Common myeloid progenitor, CD34-positive (primary cell): ENCODE data around the gene GYS1.

Source experiments
- CTCF ChIA-PET: fragments of 350-600 bp; sonication (Branson Sonifier 250); formaldehyde crosslinking; loops from one replicate; lab custom pipeline; 2021; ENCODE audit warnings: antibody characterized with exemption; lab: Charles Lee
- POLR2A ChIA-PET: fragments of 350-600 bp; sonication (Branson Sonifier 250); formaldehyde crosslinking; loops from one replicate; lab custom pipeline; 2021; ENCODE audit warnings: antibody characterized with exemption; lab: Charles Lee
- DNase-seq, 3 donors: peaks; one replicate each; pipeline versions ENCODE4 v3.0.0 to v3.0.0-alpha.2; 2013
- H3K27ac ChIP-seq, 2 experiments: 1 replicate in 1 of 2; 2 replicates in 1 of 2; pipeline ENCODE4 v1.7.0; 2013; ENCODE audit warnings: inconsistent platforms in 2 of 2, low read length in 2 of 2, mild to moderate bottlenecking in 2 of 2, low read depth in 1 of 2, moderate library complexity in 1 of 2; ENCODE audit not compliant: severe bottlenecking in 2 of 2, insufficient read depth in 1 of 2, poor library complexity in 1 of 2
- H3K27me3 ChIP-seq, 5 experiments: replicated peaks in 2 of 5; 1 replicate in 3 of 5; 2 replicates in 2 of 5; pipeline versions ENCODE4 v1.6.1 to v1.7.0; 2013; ENCODE audit warnings: low read length in 4 of 5, mild to moderate bottlenecking in 2 of 5, moderate library complexity in 2 of 5, inconsistent platforms in 1 of 5; ENCODE audit not compliant: insufficient read depth in 5 of 5, control insufficient read depth in 4 of 5
- H3K36me3 ChIP-seq, 4 experiments: 1 replicate in 2 of 4; 2 replicates in 2 of 4; pipeline versions ENCODE4 v1.6.1 to v1.7.0; 2013; ENCODE audit warnings: low read length in 3 of 4, control low read depth in 1 of 4, mild to moderate bottlenecking in 1 of 4; ENCODE audit not compliant: control insufficient read depth in 4 of 4, insufficient read depth in 4 of 4
- H3K4me1 ChIP-seq, 4 experiments: 1 replicate in 3 of 4; 2 replicates in 1 of 4; pipeline versions ENCODE4 v1.6.1 to v1.7.1; 2013; ENCODE audit warnings: low read length in 3 of 4, mild to moderate bottlenecking in 3 of 4, control low read depth in 1 of 4, inconsistent platforms in 1 of 4, moderate library complexity in 1 of 4; ENCODE audit not compliant: control insufficient read depth in 4 of 4, insufficient read depth in 4 of 4; ENCODE audit errors: control extremely low read depth in 1 of 4
- H3K4me3 ChIP-seq, 7 experiments: 1 replicate in 4 of 7; 2 replicates in 3 of 7; pipeline versions ENCODE4 v1.5.1 to v1.7.0; 2013; ENCODE audit warnings: mild to moderate bottlenecking in 7 of 7, low read length in 6 of 7, moderate library complexity in 6 of 7, inconsistent platforms in 2 of 7, low read depth in 2 of 7, control low read depth in 1 of 7; ENCODE audit not compliant: insufficient read depth in 4 of 7, control insufficient read depth in 1 of 7; ENCODE audit errors: extremely low read depth in 1 of 7
- H3K9me3 ChIP-seq, 5 experiments: 1 replicate in 4 of 5; 2 replicates in 1 of 5; pipeline versions ENCODE4 v1.6.1 to v1.7.1; 2013; ENCODE audit warnings: low read length in 4 of 5, mild to moderate bottlenecking in 2 of 5, inconsistent platforms in 1 of 5, low read depth in 1 of 5, moderate library complexity in 1 of 5; ENCODE audit not compliant: control insufficient read depth in 4 of 5, insufficient read depth in 2 of 5; ENCODE audit errors: control extremely low read depth in 1 of 5
- WGBS: methylation state at CpG from one replicate; pipeline ENCODE4 v1.1.5; 2013; ENCODE audit not compliant: insufficient coverage; 5-methylcytosine and 5-hydroxymethylcytosine counted together

Gene GYS1

DNA sequence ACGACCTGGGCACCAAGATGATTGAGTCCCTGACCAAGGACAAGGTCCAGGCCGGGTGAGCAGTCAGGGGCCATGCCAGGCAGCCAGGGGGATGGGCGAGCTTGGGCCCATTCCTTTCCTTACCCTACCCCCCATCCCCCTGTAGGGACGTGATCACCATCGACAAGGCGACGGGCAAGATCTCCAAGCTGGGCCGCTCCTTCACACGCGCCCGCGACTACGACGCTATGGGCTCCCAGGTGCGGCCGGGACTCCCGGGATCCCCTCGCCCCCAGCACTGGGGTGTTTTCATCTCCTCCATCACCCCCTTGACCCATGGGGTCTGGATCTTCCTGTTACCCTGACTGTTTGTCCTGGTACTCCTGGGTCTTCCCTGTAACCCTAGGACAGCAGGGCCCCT lies 16.7 kb upstream of the GYS1 start:
- no peak overlapping the region for H3K27ac ChIP-seq
- H3K4me3 ChIP-seq: no peak overlapping the region
- CTCF ChIA-PET: interaction anchor here (0.6 to 4.3 kb wide), 4 partner anchors 8 to 16 kb away, joined by 3 to 15 read pairs (median 4); partner anchors contain the start of genes GYS1 and RUVBL2
- POLR2A ChIA-PET: interaction anchor here (0.6 kb wide), 1 partner anchor 48 kb away, joined by 6 read pairs; the partner anchor contains the start of gene CGB7
- no peak for DNase-seq
- no peaks in the 10 kb centered on the region for H3K9me3 ChIP-seq
- H3K27me3 ChIP-seq: no peaks in the 10 kb centered on the region
- no peaks in the 10 kb centered on the region for H3K4me1 ChIP-seq
- WGBS: 98% methylated on average over 13 of the region's 18 CpGs
- H3K36me3 ChIP-seq: peaks cover 16 to 78% (median 58%) of the 10 kb centered on the region in 4 experiments

DNA sequence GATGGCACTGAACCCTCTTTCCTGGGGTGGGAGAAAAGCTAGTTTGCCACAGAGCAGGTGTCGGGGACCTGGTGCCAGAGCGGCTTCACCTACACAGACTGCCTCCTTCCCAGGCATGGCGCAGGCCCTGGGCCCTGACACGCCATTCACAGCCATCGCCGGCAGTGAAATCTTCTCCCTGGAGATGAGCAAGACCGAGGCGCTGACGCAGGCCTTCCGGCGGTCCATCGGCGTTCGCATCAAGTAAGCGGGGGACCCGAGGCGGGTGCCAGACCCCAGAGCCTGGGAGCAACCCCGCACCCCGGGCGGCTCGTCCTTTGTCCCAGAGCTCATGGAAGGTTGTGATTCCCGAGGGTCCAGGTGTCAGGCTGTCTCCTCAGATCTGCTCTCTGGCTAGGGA lies 13.8 kb upstream of the GYS1 start:
- 97% methylated on average over 22 of the region's 22 CpGs for WGBS
- POLR2A ChIA-PET: no interaction called here
- no peaks in the 10 kb centered on the region for H3K9me3 ChIP-seq

DNA sequence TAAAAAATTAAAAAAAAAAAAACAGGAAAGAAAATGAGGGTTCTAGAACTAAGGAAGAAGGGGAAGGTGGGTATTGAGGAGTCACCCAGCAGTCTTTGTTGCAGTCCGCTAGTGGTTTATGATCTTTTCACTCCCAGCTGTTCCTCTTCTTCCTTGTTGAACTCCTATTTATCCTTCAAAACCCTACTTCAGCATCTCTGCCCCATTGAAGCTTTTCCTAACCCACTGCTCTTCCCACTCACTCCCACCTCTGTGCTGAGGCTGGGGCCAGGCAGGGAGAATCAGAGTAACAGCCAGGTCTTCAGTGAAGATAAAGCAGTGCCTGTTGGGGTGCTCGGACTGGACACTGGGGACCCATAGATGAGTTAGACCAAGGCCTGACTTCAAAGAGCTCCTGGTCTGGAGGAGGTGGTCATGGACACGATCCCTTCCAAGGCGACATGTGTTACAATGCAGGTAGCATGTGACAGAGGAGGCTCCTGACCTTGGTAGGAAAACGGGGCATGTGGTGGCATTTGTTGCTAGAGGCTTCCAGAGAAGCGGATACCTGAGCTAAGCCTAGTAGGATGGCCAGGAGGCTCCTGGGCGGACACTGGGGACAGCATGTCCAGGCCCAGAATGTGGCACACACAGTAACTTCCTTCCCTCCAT lies 12.0 kb upstream of the GYS1 start:
- H3K9me3 ChIP-seq: no peaks in the 10 kb centered on the region
- no peaks in the 10 kb centered on the region for H3K27me3 ChIP-seq
- no peak for DNase-seq
- 98% methylated on average over 6 of the region's 7 CpGs for WGBS
- no peak overlapping the region for H3K27ac ChIP-seq
- peaks cover 19 to 65% (median 41%) of the 10 kb centered on the region in 4 experiments for H3K36me3 ChIP-seq
- no peak overlapping the region for H3K4me3 ChIP-seq
- no peaks in the 10 kb centered on the region for H3K4me1 ChIP-seq
- CTCF ChIA-PET: interaction anchor here (1.1 kb wide), 1 partner anchor 9 kb away, joined by 3 read pairs; no protein-coding TSS in a partner anchor
- POLR2A ChIA-PET: no interaction called here

More for the DNA sequence above, 13.8 kb upstream of the GYS1 start:
- H3K27me3 ChIP-seq: no peaks in the 10 kb centered on the region
- no peak overlapping the region for H3K27ac ChIP-seq
- CTCF ChIA-PET: interaction anchor here (1.0 kb wide), 1 partner anchor 13 kb away, joined by 3 read pairs; no protein-coding TSS in a partner anchor
- no peak overlapping the region for H3K4me3 ChIP-seq
- DNase-seq: no peak
- H3K36me3 ChIP-seq: peaks cover 19 to 78% (median 58%) of the 10 kb centered on the region in 4 experiments
- H3K4me1 ChIP-seq: no peaks in the 10 kb centered on the region

DNA sequence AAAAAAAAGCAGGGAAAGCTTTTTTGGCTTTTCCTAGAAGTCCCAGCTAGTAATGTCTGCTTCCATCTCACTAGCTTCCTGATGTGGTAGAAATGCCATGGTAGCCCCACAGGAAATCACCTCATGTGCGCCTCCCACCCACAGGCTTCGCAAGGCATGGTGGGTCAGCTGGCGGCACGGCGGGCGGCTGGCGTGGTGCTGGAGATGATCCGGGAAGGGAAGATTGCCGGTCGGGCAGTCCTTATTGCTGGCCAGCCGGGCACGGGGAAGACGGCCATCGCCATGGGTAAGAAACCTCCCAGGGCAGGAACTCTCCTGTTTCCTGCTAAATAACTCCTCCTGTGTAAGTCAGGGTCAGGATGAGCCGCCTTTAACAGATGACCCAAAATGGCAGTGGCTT lies 11.0 kb upstream of the GYS1 start:
- POLR2A ChIA-PET: no interaction called here

DNA sequence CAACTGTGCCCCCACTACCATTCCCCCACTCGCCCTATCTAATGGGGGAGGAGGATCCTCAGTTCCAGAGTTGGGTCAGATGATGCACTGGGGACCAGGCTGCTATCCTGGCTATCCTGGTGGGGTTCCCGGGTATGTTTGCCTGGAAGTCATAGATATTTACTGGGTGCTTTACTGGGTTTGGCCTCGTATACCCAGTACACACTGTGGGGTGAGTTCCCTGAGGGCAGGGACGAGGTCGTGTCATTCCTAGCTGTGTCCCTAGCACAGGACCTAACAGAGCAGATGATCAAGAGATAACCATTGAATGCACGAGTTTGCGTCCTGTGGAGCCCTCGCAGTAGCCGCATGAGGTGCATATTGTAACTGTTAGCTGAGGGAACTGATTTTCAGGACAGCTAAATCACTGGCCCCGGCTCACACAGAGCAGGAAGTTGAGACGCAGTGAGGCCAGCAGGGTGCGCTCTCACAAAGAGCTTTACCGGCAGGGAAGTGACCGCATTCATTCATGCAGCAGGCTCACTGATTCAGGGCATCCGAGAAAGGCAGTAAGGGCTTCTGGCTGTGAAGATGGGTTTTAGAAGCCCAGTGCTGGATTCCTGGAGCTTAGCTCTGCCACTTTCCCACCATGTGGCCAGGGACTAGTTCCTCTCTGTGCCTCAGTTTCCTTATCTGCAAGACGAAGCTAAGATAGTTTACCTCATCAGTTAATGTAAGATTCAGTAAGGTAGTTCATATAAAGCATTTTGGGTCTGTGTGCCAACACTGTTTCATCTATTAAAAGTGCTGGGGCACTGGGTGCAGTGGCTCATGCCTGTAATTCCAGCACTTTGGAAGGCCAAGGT lies 6.6 kb upstream of the GYS1 start:
- CTCF ChIA-PET: interaction anchor here (0.8 to 2.0 kb wide), 10 partner anchors 9 to 225 kb away, joined by 3 to 15 read pairs (median 4); partner anchors contain the start of gene CGB2
- Histone ChIP-seq H3K36me3 (peaks cover 4 to 39% (median 25%) of the 10 kb centered on the region in 4 experiments), H3K9me3 (no peaks in the 10 kb centered on the region), H3K27me3 (no peaks in the 10 kb centered on the region), H3K27ac (no peak overlapping the region), H3K4me3 (no peak overlapping the region), H3K4me1 (peaks cover 0 to 9% (median 5%) of the 10 kb centered on the region in 4 experiments)
- DNase-seq: peak; percentile 63 to 86 (median 85)
- POLR2A ChIA-PET: no interaction called here
- 79% methylated on average over 14 of the region's 16 CpGs for WGBS

More for the DNA sequence above, 11.0 kb upstream of the GYS1 start:
- no peak overlapping the region for H3K4me3 ChIP-seq
- H3K4me1 ChIP-seq: no peaks in the 10 kb centered on the region
- 99% methylated on average over 10 of the region's 15 CpGs for WGBS
- CTCF ChIA-PET: interaction anchor here (0.9 kb wide), 1 partner anchor 8 kb away, joined by 3 read pairs; no protein-coding TSS in a partner anchor
- no peak for DNase-seq
- no peaks in the 10 kb centered on the region for H3K9me3 ChIP-seq
- no peaks in the 10 kb centered on the region for H3K27me3 ChIP-seq
- peaks cover 16 to 66% (median 39%) of the 10 kb centered on the region in 4 experiments for H3K36me3 ChIP-seq
- no peak overlapping the region for H3K27ac ChIP-seq

DNA sequence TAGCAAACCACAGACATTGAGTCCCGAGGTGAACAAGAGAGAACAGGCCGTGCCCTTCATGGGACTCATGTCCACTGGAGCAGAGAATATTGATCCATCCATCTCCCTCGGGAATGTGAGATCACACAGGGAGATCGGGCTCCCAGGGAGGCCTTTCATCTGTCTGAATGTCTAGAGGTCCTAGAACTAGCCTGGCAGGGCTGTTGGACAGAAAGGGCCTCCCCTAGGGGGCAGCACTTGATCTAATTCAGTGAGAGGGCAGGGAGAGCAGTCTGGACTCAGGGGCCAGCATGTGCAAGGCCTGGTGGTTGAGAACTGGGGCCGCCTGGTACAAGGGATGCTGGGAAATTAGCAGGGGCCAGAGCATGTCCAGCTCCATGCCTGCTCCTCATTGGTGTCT lies 4.9 kb upstream of the GYS1 start:
- peaks cover 0 to 23% (median 13%) of the 10 kb centered on the region in 4 experiments for H3K36me3 ChIP-seq
- no peaks in the 10 kb centered on the region for H3K27me3 ChIP-seq
- ChIA-PET CTCF (interaction anchor here (0.7 to 1.5 kb wide), 5 partner anchors 12 to 76 kb away, joined by 3 to 6 read pairs (median 4); partner anchors contain the start of gene LHB), POLR2A (no interaction called here)
- H3K4me3 ChIP-seq: no peak overlapping the region
- 83% methylated on average over 3 of the region's 5 CpGs for WGBS
- peak in 2 of 3 donors; percentile 55 to 63 for DNase-seq
- no peaks in the 10 kb centered on the region for H3K9me3 ChIP-seq
- H3K27ac ChIP-seq: peak overlapping the region in 1 of 2 experiments; percentile 47
- peaks cover 4 to 16% (median 13%) of the 10 kb centered on the region in 4 experiments for H3K4me1 ChIP-seq
